ENCODE results near the gene SSBP4. TPM values are rescaled to one million over a fixed set of nuclear protein-coding genes. Genes with fewer than 3 reads are reported as not detected.
A peak's percentile ranks its signal among the peaks of the same experiment; 100 is the strongest.
"Not testable (repeated sequence)": the region's sequence is repeated elsewhere in the genome, so short reads cannot be mapped to it uniquely, and the experiment has no call there.

Gene SSBP4
- total RNA-seq, 1 donor = 82.1 TPM

- no peak for DNase-seq (ENCODE audit: low read depth in 2 of 3, low spot score in 2 of 3)
Measured at GRCh38 chr19:18392926-18393325, 26.3 kb upstream of the SSBP4 start.

- DNase-seq (ENCODE audit: low read depth in 2 of 3, low spot score in 2 of 3) = no peak
Measured at GRCh38 chr19:18393836-18394235, 25.4 kb upstream of the SSBP4 start.

GRCh38 chr19:18396471-18397241, 22.5 kb upstream of the SSBP4 start:
- no peak for DNase-seq (ENCODE audit: low read depth in 2 of 3, low spot score in 2 of 3)

- DNase-seq (ENCODE audit: low read depth in 2 of 3, low spot score in 2 of 3) = peak in 2 of 3 donors; percentile 77 to 87
Measured at GRCh38 chr19:18397242-18398202, 21.7 kb upstream of the SSBP4 start, which contains the start of gene LRRC25. TSS of gene LRRC25 (minus strand) at chr19:18397622. CDS start at chr19:18396963, 659 bp downstream.

GRCh38 chr19:18399008-18399407, 20.2 kb upstream of the SSBP4 start:
- peak in 1 of 3 donors; percentile 46 for DNase-seq (ENCODE audit: low read depth in 2 of 3, low spot score in 2 of 3)

- peak in 2 of 3 donors; percentile 85 to 96 for DNase-seq (ENCODE audit: low read depth in 2 of 3, low spot score in 2 of 3)
Measured at GRCh38 chr19:18401580-18402112, 17.6 kb upstream of the SSBP4 start.

GRCh38 chr19:18402455-18403248, 16.5 kb upstream of the SSBP4 start:
- not testable (repeated sequence) for DNase-seq (ENCODE audit: low read depth in 2 of 3, low spot score in 2 of 3)

- not testable (repeated sequence) for DNase-seq (ENCODE audit: low read depth in 2 of 3, low spot score in 2 of 3)
Measured at GRCh38 chr19:18405754-18406153, 13.4 kb upstream of the SSBP4 start.

GRCh38 chr19:18406749-18407148, 12.4 kb upstream of the SSBP4 start:
- DNase-seq (ENCODE audit: low read depth in 2 of 3, low spot score in 2 of 3) = no peak

GRCh38 chr19:18408053-18408476, 11.1 kb upstream of the SSBP4 start:
- DNase-seq (ENCODE audit: low read depth in 2 of 3, low spot score in 2 of 3) = peak in 1 of 3 donors; percentile 46

GRCh38 chr19:18412610-18413239, 6.5 kb upstream of the SSBP4 start:
- no peak for DNase-seq (ENCODE audit: low read depth in 2 of 3, low spot score in 2 of 3)

- peak in 1 of 3 donors; percentile 40 for DNase-seq (ENCODE audit: low read depth in 2 of 3, low spot score in 2 of 3)
Measured at GRCh38 chr19:18414504-18415177, 4.6 kb upstream of the SSBP4 start.

GRCh38 chr19:18415178-18415867, 3.9 kb upstream of the SSBP4 start:
- DNase-seq (ENCODE audit: low read depth in 2 of 3, low spot score in 2 of 3) = no peak

GRCh38 chr19:18416778-18417249, 2.4 kb upstream of the SSBP4 start:
- peak in 2 of 3 donors; percentile 91 to 93 for DNase-seq (ENCODE audit: low read depth in 2 of 3, low spot score in 2 of 3)

- peak in 2 of 3 donors; percentile 44 to 52 for DNase-seq (ENCODE audit: low read depth in 2 of 3, low spot score in 2 of 3)
Measured at GRCh38 chr19:18417250-18418028, 1.8 kb upstream of the SSBP4 start.

GRCh38 chr19:18418029-18418482, 1.1 kb upstream of the SSBP4 start:
- DNase-seq (ENCODE audit: low read depth in 2 of 3, low spot score in 2 of 3) = no peak

GRCh38 chr19:18418483-18419194, 559 bp upstream of the SSBP4 start:
- DNase-seq (ENCODE audit: low read depth in 2 of 3, low spot score in 2 of 3) = no peak
